Measurements from ENCODE around the gene ESRP2.

GRCh38 chr16:68188170-68188569 is 47.8 kb downstream of the ESRP2 start:
- TF ChIP-seq POLR2AphosphoS5 (IDR thresholded peaks at IDR 0.05), result no peak
- TF ChIP-seq CTCF (IDR thresholded peaks at IDR 0.05), result no peak
- TF ChIP-seq POLR2A (IDR thresholded peaks at IDR 0.05), result no peak
- TF ChIP-seq EP300 (IDR thresholded peaks at IDR 0.05), result no peak
